SHP77 treated with DMSO at 0.1 percent for 48 hours (cell line): ENCODE results near the gene ARHGEF19.
A peak's percentile ranks its signal among the peaks of the same experiment; 100 is the strongest.
"Not testable (repeated sequence)": the region's sequence is repeated elsewhere in the genome, so short reads cannot be mapped to it uniquely, and the experiment has no call there.

Experiments used
- DNase-seq: peaks from one replicate; lab custom pipeline; 2025; lab: John Stamatoyannopoulos, UW

The ARHGEF19 gene

DNA sequence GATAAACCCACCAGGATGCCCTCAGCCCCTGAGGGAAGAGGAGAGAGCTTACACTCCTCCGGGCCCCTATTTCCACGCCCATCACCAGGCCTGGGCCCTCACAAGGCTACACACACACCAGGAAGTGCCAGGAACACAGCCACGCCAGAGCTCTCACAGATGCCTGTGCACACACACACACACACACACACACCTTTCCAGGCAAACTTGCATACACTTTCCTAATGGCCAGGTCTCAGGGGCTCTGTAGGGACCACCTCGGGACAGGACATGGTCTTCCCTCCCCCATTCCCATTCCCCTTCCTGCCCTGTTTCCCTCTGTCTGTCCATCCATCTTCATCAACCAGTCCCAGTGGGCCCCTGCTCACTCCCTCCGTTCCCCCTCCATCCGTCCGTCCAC, 46.9 kb downstream of the ARHGEF19 start:
- no peak for DNase-seq

DNA sequence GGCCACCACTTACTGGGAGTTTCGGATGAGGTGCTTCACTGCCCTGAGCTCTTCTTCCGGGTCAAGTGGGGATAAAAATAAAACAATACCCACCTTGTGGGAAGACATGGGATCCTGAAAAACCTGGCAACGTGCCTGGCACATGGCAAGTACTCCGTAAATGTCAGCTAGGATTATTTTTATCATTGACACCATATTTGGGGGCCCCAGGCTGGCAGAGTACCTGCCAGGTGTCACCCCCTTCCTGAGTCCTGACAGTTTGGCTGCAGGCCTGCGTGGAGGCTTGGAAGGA, 47.4 kb downstream of the ARHGEF19 start:
- peak; percentile 16 for DNase-seq

DNA sequence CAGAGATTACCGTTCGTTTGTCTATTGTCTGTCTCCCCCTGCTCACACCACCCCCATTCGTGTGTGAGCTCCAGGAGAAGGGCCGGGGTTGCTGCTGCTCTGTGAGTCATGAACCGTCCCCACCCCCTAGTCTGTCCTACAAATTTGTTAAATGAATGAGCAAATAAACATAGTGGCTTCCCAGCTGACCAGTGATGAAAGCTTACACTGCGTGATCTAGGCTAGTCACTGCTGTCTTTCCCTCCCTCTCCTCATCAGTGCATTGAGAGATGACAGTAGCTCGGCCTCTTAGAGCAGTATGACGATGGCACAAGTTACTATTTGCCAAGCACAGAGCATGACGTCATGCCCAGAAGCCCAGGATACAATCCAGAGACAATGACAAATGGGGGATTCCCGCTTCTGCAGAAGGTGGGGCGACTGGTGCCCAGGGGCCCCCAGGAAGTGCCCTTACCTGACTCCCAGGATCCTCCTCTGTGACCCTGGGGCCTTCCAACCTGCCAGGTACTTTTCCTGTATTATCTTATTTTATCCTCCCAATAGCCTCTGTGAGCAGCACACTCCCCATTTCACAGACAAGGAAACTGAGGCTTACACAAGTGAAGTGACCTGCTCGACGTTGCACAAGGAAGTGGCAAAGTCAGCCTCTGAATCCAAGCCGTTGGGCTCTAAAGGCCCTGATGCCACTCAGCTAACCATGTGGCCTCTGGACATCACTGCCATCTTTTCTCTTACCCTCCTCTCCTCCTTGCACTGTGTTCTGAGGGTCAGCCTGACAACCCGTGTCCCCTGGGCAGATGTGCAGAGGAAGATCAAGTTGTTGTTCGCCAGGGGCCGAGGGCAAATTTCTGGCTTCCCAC, 48.0 kb downstream of the ARHGEF19 start:
- peak; percentile 83 for DNase-seq

DNA sequence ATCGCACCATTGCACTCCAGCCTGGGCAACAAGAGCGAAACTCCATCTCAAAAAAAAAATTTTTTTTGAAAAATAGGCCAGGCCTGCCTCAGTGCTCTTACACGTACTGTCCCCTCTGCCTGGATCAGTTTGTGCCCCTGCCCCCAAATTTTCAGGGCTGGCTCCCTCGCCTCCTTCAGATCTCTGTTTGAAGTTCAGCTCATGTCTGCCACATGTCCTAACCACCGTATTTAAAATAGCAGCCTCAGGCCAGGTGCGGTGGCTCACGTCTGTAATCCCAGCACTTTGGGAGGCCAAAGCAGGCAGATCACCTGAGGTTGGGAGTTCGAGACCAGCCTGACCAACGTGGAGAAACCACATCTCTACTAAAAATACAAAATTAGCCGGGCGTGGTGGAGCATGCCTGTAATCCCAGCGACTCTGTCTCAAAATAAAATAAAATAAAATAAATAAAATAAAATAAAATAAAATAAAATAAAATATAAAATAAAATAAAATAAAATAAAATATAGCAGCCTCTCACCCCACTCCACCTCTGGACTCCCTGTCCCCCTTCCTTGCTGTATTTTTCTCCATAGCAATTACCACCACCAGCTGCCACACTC, 48.7 kb downstream of the ARHGEF19 start:
- DNase-seq, result not testable (repeated sequence)

DNA sequence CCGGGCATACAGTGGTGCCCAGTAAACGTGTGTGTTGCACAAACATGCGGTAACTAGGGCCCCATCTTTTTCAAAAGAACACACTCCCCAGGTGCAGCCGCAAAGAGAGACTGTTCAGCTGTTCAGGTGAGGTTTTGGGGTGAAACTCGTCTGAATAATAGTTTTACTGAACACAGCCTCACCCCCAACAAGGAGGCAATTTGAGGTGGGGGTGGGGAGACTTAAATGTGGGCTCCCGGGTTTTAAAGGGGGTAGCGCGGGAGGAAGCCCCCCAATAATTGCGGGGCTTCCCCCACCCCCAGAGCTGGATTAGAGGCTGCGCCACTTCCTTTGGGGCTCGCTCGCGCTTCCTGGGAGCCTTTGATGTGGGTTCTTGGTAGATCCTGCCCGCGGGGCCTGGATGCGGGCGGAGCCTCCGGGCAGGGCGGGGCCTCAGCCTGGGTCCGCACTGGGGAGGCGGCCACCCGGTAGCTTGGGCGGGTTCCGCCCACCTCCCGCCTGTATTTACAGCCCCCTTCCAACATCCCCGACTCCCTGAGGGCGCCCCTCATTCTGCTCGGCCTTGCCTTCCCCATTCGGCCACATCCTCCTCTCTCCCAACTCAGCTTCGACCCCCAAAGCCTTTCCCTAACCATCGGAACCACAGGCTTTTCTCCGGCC, 50.2 kb downstream of the ARHGEF19 start:
- no peak for DNase-seq

DNA sequence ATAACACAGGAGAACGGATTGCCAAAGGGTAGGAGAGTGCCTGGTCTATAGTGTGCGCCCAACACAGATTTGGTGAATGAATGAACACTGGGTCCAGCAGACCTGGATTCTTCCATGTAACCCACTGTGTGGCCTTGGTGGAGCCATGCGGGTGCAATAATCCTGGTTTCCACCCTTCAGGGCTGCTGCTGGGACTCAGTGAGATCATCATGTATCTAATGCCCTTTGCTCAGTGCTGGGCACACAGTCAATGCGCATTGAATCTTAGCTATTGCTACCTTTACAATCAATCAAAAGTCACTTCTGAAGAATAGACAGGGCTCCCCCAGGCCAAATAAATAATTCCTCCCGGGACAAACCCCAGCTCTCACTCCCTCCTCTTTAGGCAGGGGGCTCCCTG, 50.7 kb downstream of the ARHGEF19 start:
- no peak for DNase-seq

DNA sequence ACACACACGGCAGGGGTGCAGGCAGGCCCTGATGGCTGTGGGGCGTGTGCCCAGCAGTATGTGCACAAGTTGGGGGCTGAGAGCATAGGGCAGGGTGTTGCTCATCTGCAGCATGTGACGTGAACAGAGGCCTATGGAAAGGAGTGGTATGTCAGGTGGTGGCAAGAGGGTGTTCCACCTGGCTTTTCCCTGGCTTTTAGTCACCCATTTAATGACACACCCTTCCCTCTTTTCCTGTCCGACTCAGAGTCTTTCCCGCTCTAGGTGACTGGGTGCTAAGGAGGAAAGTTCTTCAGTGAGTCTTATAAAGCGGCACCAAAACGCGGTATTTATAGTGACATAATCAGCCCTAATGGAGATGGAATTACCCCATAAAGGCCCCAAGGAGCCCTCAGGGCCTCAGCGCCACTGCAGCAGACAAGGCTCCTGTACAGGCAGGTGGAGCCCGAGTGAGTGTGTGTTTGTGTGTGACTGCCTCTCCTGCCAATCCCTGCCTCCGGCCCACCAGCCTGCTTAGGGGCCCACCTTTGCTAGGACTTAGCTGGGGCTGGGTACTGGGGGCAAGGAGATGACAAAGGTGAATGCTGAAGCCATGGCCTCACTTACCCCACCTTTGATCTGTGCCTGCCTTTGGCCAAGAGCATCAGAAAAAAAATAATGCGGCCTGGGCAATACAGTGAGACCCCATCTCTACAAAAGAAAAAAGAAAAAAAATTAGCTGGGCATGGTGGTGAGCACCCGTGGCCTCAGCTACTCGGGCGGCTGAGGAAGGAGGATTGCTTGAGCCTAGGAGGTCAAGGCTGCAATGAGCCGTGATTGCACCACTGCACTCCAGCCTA, 53.2 kb downstream of the ARHGEF19 start:
- no peak for DNase-seq

DNA sequence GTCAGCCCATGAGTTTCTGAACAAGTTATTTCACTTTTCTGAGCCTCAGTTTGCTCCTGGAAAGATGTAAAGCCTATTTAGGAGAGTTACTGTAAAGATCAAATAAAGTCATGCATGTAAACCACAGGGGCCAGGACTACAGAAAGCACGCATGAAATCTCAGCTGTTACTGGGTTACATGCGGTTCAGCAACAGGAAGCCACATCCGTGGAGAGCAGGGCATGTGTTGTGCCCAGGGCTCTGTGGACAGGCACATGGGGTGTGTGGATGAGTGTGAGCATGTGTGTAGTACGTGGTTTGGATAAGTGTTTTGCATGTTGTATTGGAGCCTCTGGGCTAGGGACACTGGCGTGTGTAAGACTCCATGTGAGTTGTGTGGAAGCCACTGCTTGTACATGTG, 54.4 kb downstream of the ARHGEF19 start:
- no peak for DNase-seq

DNA sequence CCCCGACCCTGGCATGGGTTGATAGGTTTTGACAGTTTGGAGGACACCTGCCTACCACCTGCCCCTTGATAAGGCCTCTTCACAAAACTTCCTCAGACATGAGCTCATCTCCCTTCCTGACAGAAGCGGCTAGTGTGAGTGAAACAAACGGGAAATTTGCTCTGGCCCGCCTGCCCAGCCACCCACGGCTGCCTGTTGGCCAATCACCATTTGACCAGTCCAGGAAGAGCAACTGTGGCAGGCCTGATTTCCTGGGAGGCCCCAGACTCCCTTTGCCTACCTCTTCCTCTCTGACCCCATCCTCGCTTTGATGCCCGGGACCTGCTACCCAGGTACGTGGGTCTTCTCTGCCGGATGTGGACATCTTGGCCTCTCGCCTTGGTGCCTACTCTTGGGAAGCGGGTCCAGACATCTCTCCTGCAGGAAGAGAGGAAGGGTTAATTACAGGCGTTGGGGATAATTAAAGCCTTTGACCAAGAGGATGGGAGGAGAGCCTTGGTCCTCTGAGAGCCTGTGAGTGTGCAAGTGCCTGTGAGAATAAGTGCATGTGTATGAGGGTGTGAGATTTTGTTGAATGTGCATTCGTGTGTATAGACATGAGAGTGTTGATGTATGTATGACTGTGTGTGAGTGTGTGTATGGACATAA, 55.5 kb downstream of the ARHGEF19 start:
- no peak for DNase-seq

DNA sequence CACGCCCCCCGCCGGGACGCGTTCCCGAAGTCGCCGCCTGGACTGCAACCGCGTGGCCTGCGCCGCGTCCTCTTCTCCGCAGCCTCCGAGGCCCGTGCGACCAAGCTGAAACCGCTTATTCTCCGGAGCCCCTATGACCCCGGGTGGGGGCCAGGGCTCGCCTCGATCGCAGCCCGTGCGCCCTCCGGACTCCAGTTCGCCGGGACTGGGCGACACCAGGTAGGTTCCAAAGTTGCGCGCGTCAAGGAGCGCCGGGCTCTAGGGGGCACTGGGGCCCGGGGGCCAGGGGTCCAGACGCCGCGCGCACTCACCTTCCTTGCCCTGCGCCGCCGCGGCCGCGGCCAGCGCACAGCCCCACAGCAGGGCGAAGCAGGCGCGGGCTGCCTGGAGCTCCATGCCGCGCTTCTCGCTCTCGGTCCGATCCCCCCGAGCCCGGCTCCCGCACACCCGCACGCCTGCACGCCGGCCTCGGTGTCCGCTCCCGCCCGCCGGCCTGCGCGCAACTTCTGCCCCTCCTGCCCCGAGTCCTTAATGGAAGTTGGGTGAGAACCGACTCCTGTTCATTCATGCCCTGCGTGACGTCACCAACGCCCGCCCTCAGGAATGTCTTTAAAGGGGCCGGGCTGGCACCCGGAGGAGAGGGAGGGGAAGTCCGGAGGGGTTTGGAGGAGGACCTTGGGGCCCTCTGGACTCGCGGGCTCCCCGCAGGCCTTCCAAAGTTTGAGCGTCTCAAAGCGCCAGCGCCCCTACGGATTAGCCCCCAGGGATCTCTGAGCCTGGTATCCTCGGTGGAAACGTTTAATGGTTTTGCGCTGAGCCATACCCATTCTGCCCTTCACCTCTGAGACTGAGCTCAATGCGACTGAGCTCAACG, 56.7 kb downstream of the ARHGEF19 start, which contains the start of gene EPHA2:
Gene EPHA2 (minus strand): TSS at position 533 of the 874 bp plus-strand sequence. CDS start 137 bp downstream, at position 396.
- no peak for DNase-seq

DNA sequence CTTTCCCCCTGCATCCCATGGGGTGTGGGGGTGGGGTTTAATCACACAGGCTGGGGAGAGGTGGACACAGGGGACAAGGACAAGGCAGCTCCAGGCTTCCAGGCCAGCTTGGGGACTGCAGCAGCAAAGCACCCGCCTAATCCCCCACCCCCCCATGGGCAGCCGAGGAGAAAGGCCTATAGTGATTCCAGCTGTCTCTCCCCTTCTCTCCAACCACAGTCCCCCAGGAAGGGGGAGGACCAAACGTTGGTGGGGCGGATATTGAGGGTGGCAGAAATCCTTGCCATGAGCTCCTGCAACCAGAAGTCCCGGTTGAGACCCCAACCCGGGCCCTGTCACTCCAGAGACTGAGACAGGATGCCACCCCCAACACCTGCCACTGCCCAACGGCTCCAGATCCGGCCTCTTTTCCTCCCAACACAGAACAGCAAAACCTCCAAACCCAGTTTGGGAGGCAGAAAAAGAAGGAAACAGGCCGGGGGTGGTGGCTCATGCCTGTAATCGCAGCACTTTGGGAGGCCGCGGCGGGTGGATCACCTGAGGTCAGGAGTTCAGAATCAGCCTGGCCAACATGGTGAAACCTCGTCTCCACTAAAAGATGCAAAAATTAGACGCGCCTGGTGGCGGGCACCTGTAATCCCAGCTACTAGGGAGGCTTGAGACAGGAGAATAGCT, 58.3 kb downstream of the ARHGEF19 start:
- DNase-seq, result no peak

DNA sequence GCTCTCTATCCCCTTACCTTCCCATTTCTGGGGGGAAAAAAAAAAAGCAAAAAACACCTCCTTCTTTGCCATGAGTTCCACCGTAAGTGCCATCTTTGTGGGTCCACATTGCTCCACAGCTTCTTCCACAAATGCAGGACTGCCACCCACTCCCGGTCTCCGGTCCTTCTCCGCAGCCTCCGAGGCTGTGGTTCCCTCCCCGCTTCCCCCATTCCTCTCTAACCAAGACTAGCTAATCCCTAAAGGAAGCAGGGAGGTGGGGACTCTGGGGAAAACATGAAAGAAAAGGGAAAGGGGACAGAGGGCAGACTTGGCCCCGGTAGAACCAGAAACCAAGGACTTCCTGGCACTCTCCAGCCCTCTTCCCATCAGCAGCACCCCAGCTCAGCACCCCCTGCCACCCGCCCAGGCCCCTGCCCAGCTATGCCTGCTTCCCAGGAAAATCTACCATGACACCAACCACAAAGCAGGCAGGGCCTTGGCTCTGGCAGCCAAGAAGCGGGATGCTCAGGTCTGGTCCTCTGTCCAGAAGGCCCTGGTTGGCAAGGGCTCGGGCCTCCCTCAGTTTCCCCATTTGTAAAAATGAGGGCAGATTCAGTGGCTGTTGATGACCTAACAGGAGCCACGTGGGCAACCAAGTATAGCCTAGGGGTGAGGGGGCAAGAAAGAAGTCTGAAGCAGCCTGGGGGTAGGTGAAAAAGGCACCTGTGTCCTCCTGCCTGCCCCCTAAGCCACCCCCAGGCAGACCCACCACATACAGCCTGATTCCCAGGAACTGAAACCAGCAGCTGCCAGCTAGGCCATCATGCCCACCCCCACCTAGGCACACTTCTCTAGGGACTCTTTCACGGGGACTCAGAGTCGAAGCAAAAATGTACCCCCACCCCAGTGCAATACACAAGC, 59.1 kb downstream of the ARHGEF19 start:
- no peak for DNase-seq

DNA sequence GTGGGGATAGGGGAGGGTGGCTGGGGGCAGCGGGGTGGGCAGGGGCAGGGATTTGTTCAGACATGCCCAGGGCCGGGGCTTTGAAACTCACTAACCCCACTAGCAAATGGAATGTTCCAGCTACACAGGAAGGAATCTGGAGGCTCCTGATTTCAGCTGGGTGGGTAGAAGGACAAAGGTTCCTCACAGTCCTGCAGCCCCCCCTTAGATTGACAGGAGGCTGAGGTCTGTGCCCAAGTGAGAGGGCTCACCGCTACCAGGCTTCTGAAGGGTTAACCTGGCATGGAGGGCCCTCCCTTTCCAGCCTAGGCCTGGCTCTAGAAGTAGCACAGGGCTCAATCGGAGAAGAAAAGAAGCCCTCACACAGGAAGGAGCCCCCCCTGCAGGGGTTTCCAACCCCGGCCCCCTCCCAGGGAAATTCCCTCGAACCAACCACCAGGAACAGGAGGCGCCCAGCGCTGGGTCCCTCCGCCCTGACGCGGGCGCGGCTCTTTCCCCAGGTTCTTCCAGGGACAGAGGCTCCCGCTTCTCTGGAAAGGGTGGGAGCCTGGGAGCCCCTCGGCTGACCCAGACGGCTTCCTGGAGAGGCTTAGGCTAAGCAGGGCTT, 59.9 kb downstream of the ARHGEF19 start:
- no peak for DNase-seq

DNA sequence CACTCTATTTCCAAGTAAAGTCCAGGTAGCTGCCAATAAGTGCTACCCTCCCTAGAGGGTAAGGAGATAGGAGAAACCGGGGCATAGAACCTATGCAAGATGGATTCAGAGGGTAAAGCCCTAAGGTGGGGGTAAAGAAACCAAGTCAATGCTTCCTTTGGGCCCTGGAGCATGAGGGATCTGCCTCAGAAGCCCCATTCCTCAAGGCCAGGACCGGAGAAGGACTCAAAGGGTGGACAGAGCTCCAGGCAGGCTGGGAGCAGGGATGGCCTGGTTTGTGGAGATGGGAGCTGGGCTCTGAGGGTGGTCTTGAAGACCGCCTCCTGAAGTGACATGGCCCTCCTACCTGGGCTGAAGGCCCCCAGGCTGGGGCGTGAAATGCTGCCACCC, 60.5 kb downstream of the ARHGEF19 start:
- no peak for DNase-seq

DNA sequence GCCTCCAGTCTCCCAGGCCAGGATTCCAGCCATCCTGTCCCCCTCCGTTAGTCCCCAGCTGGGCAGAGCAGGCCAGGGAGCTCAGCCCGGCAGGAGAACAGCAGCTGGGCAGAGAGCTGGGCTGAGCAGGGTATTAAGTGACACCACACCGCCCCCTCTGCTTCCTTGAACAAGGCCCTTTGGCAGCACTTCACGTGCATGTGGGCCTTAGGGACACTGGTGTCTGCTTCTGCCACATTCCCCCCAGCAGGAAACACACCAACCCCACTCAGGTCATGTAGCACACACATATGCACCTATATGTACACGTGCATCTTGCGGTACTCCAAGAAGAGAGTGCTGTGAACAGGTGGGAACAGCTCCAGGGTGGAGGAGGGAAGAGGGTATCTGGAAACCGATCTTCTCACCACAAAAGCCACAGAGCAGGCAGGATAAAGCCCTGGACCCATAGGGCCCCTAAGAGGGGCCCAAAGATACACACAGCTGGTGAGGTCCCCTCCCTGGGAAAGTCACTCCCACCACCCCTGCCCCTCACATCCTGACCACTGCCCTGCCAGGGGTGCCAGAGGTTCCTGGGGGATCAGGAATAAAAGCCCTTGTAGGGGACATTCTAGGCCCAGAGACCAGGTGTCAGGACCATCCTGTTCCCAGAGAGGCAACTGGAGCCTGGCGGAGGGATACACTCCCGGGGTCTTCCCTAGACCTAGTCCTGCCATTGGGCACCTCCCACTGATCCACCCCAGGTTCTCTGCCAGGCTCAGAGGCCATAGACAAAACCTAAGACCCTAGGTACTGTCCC, 61.1 kb downstream of the ARHGEF19 start:
- DNase-seq, result peak; percentile 4

DNA sequence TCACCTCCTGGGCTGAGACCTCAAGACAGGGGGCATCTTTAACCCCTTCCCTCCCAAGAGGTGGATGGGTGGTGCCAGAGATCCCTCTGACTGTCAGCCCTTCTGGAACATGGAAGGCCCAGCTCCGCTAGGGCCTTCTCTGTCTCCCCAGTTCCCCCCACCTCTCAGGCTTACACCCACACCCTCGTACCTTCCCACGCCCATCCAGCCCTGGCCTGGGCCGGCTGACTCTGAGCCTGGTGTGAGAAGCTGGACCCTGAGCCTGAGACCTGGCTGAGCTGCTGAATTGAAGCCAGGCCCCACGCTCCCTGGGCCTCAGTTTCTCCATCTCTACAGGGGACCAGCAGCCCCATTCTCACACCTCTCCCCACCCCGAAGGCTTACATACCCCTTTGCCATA, 61.9 kb downstream of the ARHGEF19 start:
- DNase-seq, result no peak

DNA sequence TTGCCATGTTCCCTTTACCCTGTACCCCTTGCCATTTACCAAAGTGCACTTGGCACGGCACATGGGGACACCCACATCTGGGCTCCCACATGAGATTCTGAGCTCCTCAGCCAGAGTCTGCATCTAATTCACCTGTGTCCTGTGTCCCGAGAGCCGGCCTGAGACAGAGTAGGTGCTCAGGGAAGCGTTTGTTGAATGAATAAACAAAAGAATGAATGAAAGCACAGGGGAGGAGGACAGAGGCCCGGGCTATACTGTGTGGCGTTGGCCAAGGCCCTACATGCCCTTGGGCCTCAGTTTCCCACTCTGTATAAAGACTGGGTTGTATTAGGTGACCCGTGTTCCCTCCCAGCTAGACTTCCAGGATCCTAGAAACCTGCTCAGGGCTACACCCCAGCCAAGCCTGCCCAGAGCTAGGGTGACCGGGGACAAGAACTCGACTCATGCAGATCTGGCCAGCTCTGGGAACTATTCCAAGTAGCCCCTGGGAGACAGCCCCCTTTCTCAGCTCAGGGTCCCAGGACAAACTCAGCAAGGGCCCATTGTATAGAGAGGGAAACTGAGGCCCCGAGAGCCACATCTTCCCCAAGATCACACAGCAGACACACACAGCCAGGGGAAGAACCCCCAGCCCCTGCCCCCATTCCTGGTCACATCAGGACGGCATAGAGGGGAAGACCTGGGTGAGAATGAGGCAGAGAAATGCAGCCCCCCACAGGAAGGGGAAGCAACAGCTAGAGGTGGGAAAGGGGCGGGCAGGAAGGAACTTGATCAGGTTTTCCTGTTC, 62.6 kb downstream of the ARHGEF19 start:
- DNase-seq, result no peak
